ENCODE results near the gene PCBP3. TPM values are rescaled to one million over a fixed set of nuclear protein-coding genes. Genes with fewer than 3 reads are reported as not detected.
"Not testable (repeated sequence)": the region's sequence is repeated elsewhere in the genome, so short reads cannot be mapped to it uniquely, and the experiment has no call there.

The PCBP3 gene
- total RNA-seq, 1 donor from 2014 or later, result 14.0 TPM

- intact Hi-C loops (cut with micrococcal nuclease), result no loop called here
These were observed 192.7 kb downstream of the PCBP3 start for GRCh38 chr21:45836268-45836655.

GRCh38 chr21:45836694-45837670, 193.5 kb downstream of the PCBP3 start:
- intact Hi-C loops (cut with micrococcal nuclease), result no loop called here

GRCh38 chr21:45837936-45838335, 194.4 kb downstream of the PCBP3 start:
- intact Hi-C loops (cut with micrococcal nuclease), result no loop called here

- intact Hi-C loops (cut with micrococcal nuclease), result no loop called here
These were observed 195.1 kb downstream of the PCBP3 start for GRCh38 chr21:45838634-45839033.

GRCh38 chr21:45839274-45839673, 195.7 kb downstream of the PCBP3 start:
- intact Hi-C loops (cut with micrococcal nuclease), result no loop called here

- intact Hi-C loops (cut with micrococcal nuclease), result no loop called here
These were observed 197.5 kb downstream of the PCBP3 start for GRCh38 chr21:45841033-45841432.

GRCh38 chr21:45843426-45843825, 199.9 kb downstream of the PCBP3 start:
- intact Hi-C loops (cut with micrococcal nuclease), result no loop called here

- intact Hi-C loops (cut with micrococcal nuclease), result no loop called here
These were observed 200.7 kb downstream of the PCBP3 start for GRCh38 chr21:45844181-45844580.

- intact Hi-C loops (cut with micrococcal nuclease), result no loop called here
These were observed 201.7 kb downstream of the PCBP3 start for GRCh38 chr21:45845063-45845769.

- intact Hi-C loops (cut with micrococcal nuclease), result no loop called here
These were observed 202.2 kb downstream of the PCBP3 start for GRCh38 chr21:45845770-45846090.

GRCh38 chr21:45846373-45847160, 203.0 kb downstream of the PCBP3 start:
- intact Hi-C loops (cut with micrococcal nuclease), result no loop called here

- intact Hi-C loops (cut with micrococcal nuclease), result no loop called here
These were observed 204.3 kb downstream of the PCBP3 start for GRCh38 chr21:45847870-45848269.

- intact Hi-C loops (cut with micrococcal nuclease), result no loop called here
These were observed 204.8 kb downstream of the PCBP3 start for GRCh38 chr21:45848331-45848730.

GRCh38 chr21:45848805-45849204, 205.3 kb downstream of the PCBP3 start:
- intact Hi-C loops (cut with micrococcal nuclease), result no loop called here

- intact Hi-C loops (cut with micrococcal nuclease), result no loop called here
These were observed 206.1 kb downstream of the PCBP3 start for GRCh38 chr21:45849651-45850050.

- intact Hi-C loops (cut with micrococcal nuclease), result no loop called here
These were observed 206.7 kb downstream of the PCBP3 start for GRCh38 chr21:45850181-45850580.

- intact Hi-C loops (cut with micrococcal nuclease), result not testable (repeated sequence)
These were observed 208.9 kb downstream of the PCBP3 start for GRCh38 chr21:45852386-45852785.

- intact Hi-C loops (cut with micrococcal nuclease), result no loop called here
These were observed 209.4 kb downstream of the PCBP3 start for GRCh38 chr21:45852886-45853400.

- intact Hi-C loops (cut with micrococcal nuclease), result no loop called here
These were observed 210.3 kb downstream of the PCBP3 start for GRCh38 chr21:45853703-45854342.

GRCh38 chr21:45854690-45855247, 211.2 kb downstream of the PCBP3 start:
- intact Hi-C loops (cut with micrococcal nuclease), result no loop called here

Data from T-helper 1 cell treated with Interleukin-12 subunit alpha and Interleukin-12 subunit beta and Interleukin-4 antibody, amounts not matched to agents 30 ng/mL and 1 ng/mL, for 36 hours (primary cell).